ENCODE measurements around the gene RETSAT. TPM values are rescaled to one million over a fixed set of nuclear protein-coding genes. Genes with fewer than 3 reads are reported as not detected.
"Not testable (repeated sequence)": the region's sequence is repeated elsewhere in the genome, so short reads cannot be mapped to it uniquely, and the experiment has no call there.

RETSAT gene
- total and polyA plus RNA-seq, 9 donors, result 7.9 to 19.2 (median 14.6) TPM

GRCh38 chr2:85357736-85358135, 3.4 kb upstream of the RETSAT start:
- Histone ChIP-seq H3K4me3 (ENCODE audit: low read length) (no peak overlapping the region), H3K27me3 (ENCODE audit: control insufficient read depth, insufficient read depth, low read length) (no peaks in the 10 kb centered on the region), H3K27ac (ENCODE audit: low read length) (no peak overlapping the region), H3K4me1 (ENCODE audit: control insufficient read depth, insufficient read depth, low read length) (peaks cover 15% of the 10 kb centered on the region), H3K36me3 (ENCODE audit: control insufficient read depth, insufficient read depth, low read length) (peaks cover 34% of the 10 kb centered on the region), H3K9me3 (replicated peaks; ENCODE audit: control insufficient read depth, low read depth, low read length) (no peaks in the 10 kb centered on the region)
- WGBS (ENCODE audit: insufficient coverage), result 83% methylated on average over 1 of the region's 3 CpGs
- DNase-seq, result no peak

- peaks cover 32% of the 10 kb centered on the region for H3K36me3 ChIP-seq (ENCODE audit: control insufficient read depth, insufficient read depth, low read length)
- H3K4me1 ChIP-seq (ENCODE audit: control insufficient read depth, insufficient read depth, low read length), result peaks cover 15% of the 10 kb centered on the region
- no peak overlapping the region for H3K27ac ChIP-seq (ENCODE audit: low read length)
- H3K9me3 ChIP-seq (replicated peaks; ENCODE audit: control insufficient read depth, low read depth, low read length), result no peaks in the 10 kb centered on the region
- no peaks in the 10 kb centered on the region for H3K27me3 ChIP-seq (ENCODE audit: control insufficient read depth, insufficient read depth, low read length)
- 88% methylated on average over 2 of the region's 2 CpGs for WGBS (ENCODE audit: insufficient coverage)
- no peak overlapping the region for H3K4me3 ChIP-seq (ENCODE audit: low read length)
- DNase-seq, result no peak
Measured at GRCh38 chr2:85356186-85356585, 1.9 kb upstream of the RETSAT start.

GRCh38 chr2:85355521-85355920, 1.2 kb upstream of the RETSAT start:
- no peaks in the 10 kb centered on the region for H3K9me3 ChIP-seq (replicated peaks; ENCODE audit: control insufficient read depth, low read depth, low read length)
- peak overlapping the region; percentile 67 for H3K4me3 ChIP-seq (ENCODE audit: low read length)
- DNase-seq, result peak; percentile 22
- no peaks in the 10 kb centered on the region for H3K27me3 ChIP-seq (ENCODE audit: control insufficient read depth, insufficient read depth, low read length)
- peaks cover 15% of the 10 kb centered on the region for H3K4me1 ChIP-seq (ENCODE audit: control insufficient read depth, insufficient read depth, low read length)
- WGBS (ENCODE audit: insufficient coverage), result 20% methylated on average over 1 of the region's 3 CpGs
- no peak overlapping the region for H3K27ac ChIP-seq (ENCODE audit: low read length)
- H3K36me3 ChIP-seq (ENCODE audit: control insufficient read depth, insufficient read depth, low read length), result peaks cover 38% of the 10 kb centered on the region

GRCh38 chr2:85355073-85355410, 714 bp upstream of the RETSAT start:
- 3% methylated on average over 8 of the region's 10 CpGs for WGBS (ENCODE audit: insufficient coverage)
- Histone ChIP-seq H3K4me3 (ENCODE audit: low read length) (peak overlapping the region; percentile 67), H3K27ac (ENCODE audit: low read length) (peak overlapping the region; percentile 72), H3K4me1 (ENCODE audit: control insufficient read depth, insufficient read depth, low read length) (peaks cover 15% of the 10 kb centered on the region), H3K27me3 (ENCODE audit: control insufficient read depth, insufficient read depth, low read length) (no peaks in the 10 kb centered on the region), H3K9me3 (replicated peaks; ENCODE audit: control insufficient read depth, low read depth, low read length) (no peaks in the 10 kb centered on the region), H3K36me3 (ENCODE audit: control insufficient read depth, insufficient read depth, low read length) (peaks cover 43% of the 10 kb centered on the region)
- no peak for DNase-seq

- Histone ChIP-seq H3K27me3 (ENCODE audit: control insufficient read depth, insufficient read depth, low read length) (no peaks in the 10 kb centered on the region), H3K36me3 (ENCODE audit: control insufficient read depth, insufficient read depth, low read length) (peaks cover 54% of the 10 kb centered on the region), H3K27ac (ENCODE audit: low read length) (peak overlapping the region; percentile 84), H3K4me3 (ENCODE audit: low read length) (peak overlapping the region; percentile 67), H3K4me1 (ENCODE audit: control insufficient read depth, insufficient read depth, low read length) (peaks cover 15% of the 10 kb centered on the region), H3K9me3 (replicated peaks; ENCODE audit: control insufficient read depth, low read depth, low read length) (no peaks in the 10 kb centered on the region)
- peak; percentile 41 for DNase-seq
- WGBS (ENCODE audit: insufficient coverage), result 22% methylated on average over 11 of the region's 16 CpGs
Measured at GRCh38 chr2:85353876-85354285, 447 bp downstream of the RETSAT start.

- no peak for DNase-seq
- 100% methylated on average over 1 of the region's 3 CpGs for WGBS (ENCODE audit: insufficient coverage)
- Histone ChIP-seq H3K36me3 (ENCODE audit: control insufficient read depth, insufficient read depth, low read length) (peaks cover 65% of the 10 kb centered on the region), H3K27me3 (ENCODE audit: control insufficient read depth, insufficient read depth, low read length) (no peaks in the 10 kb centered on the region), H3K27ac (ENCODE audit: low read length) (no peak overlapping the region), H3K4me3 (ENCODE audit: low read length) (no peak overlapping the region), H3K4me1 (ENCODE audit: control insufficient read depth, insufficient read depth, low read length) (no peaks in the 10 kb centered on the region), H3K9me3 (replicated peaks; ENCODE audit: control insufficient read depth, low read depth, low read length) (no peaks in the 10 kb centered on the region)
Measured at GRCh38 chr2:85347599-85347998, 6.7 kb downstream of the RETSAT start.

- Histone ChIP-seq H3K4me1 (ENCODE audit: control insufficient read depth, insufficient read depth, low read length) (no peaks in the 10 kb centered on the region), H3K36me3 (ENCODE audit: control insufficient read depth, insufficient read depth, low read length) (peaks cover 42% of the 10 kb centered on the region)
- 72% methylated on average over 5 of the region's 14 CpGs for WGBS (ENCODE audit: insufficient coverage)
Measured at GRCh38 chr2:85344356-85344954, 9.9 kb downstream of the RETSAT start.

GRCh38 chr2:85343207-85343895, 11.0 kb downstream of the RETSAT start:
- not testable (repeated sequence) for H3K27ac ChIP-seq (ENCODE audit: low read length); H3K4me1 ChIP-seq (ENCODE audit: control insufficient read depth, insufficient read depth, low read length); DNase-seq; H3K27me3 ChIP-seq (ENCODE audit: control insufficient read depth, insufficient read depth, low read length); H3K4me3 ChIP-seq (ENCODE audit: low read length); H3K9me3 ChIP-seq (replicated peaks; ENCODE audit: control insufficient read depth, low read depth, low read length)
- 94% methylated on average over 7 of the region's 10 CpGs for WGBS (ENCODE audit: insufficient coverage)
- peaks cover 37% of the 10 kb centered on the region for H3K36me3 ChIP-seq (ENCODE audit: control insufficient read depth, insufficient read depth, low read length)

More at GRCh38 chr2:85344356-85344954, 9.9 kb downstream of the RETSAT start:
- no peak overlapping the region for H3K27ac ChIP-seq (ENCODE audit: low read length)
- DNase-seq, result no peak
- no peaks in the 10 kb centered on the region for H3K9me3 ChIP-seq (replicated peaks; ENCODE audit: control insufficient read depth, low read depth, low read length)
- H3K27me3 ChIP-seq (ENCODE audit: control insufficient read depth, insufficient read depth, low read length), result no peaks in the 10 kb centered on the region
- H3K4me3 ChIP-seq (ENCODE audit: low read length), result no peak overlapping the region

GRCh38 chr2:85342156-85342555, 12.2 kb downstream of the RETSAT start:
- Histone ChIP-seq H3K9me3 (replicated peaks; ENCODE audit: control insufficient read depth, low read depth, low read length) (no peaks in the 10 kb centered on the region), H3K27ac (ENCODE audit: low read length) (no peak overlapping the region), H3K4me1 (ENCODE audit: control insufficient read depth, insufficient read depth, low read length) (no peaks in the 10 kb centered on the region), H3K27me3 (ENCODE audit: control insufficient read depth, insufficient read depth, low read length) (peaks cover 7% of the 10 kb centered on the region), H3K4me3 (ENCODE audit: low read length) (no peak overlapping the region), H3K36me3 (ENCODE audit: control insufficient read depth, insufficient read depth, low read length) (peaks cover 31% of the 10 kb centered on the region)
- 38% methylated on average over 1 of the region's 3 CpGs for WGBS (ENCODE audit: insufficient coverage)
- DNase-seq, result no peak

- 92% methylated on average over 23 of the region's 30 CpGs for WGBS (ENCODE audit: insufficient coverage)
- H3K4me3 ChIP-seq (ENCODE audit: low read length), result no peak overlapping the region
- no peaks in the 10 kb centered on the region for H3K9me3 ChIP-seq (replicated peaks; ENCODE audit: control insufficient read depth, low read depth, low read length)
- no peak overlapping the region for H3K27ac ChIP-seq (ENCODE audit: low read length)
- DNase-seq, result no peak
- no peaks in the 10 kb centered on the region for H3K4me1 ChIP-seq (ENCODE audit: control insufficient read depth, insufficient read depth, low read length)
- peaks cover 7% of the 10 kb centered on the region for H3K27me3 ChIP-seq (ENCODE audit: control insufficient read depth, insufficient read depth, low read length)
- peaks cover 24% of the 10 kb centered on the region for H3K36me3 ChIP-seq (ENCODE audit: control insufficient read depth, insufficient read depth, low read length)
Measured at GRCh38 chr2:85341269-85342029, 12.9 kb downstream of the RETSAT start.

Measured in muscle of leg (tissue), 11 donors.